Memory B cell (primary cell): ENCODE measurements around the gene IGSF22.
"Not testable (repeated sequence)": the region's sequence is repeated elsewhere in the genome, so short reads cannot be mapped to it uniquely, and the experiment has no call there.

ENCODE experiments used
- ATAC-seq: fragments of 150-1000 bp; cut with Tn5 transposase; 2 replicates; pipeline ENCODE4 v1.10.0; 2021; ENCODE audit warnings: low read depth, mild to moderate bottlenecking, moderate library complexity
- DNase-seq, 2 donors: peaks; one replicate each; pipeline ENCODE4 v3.0.0; 2022; ENCODE audit warnings: low spot score in 2 of 2
- H3K27ac Mint-ChIP-seq: one replicate; pipeline ENCODE4 v1.8.0; 2022; ENCODE audit warnings: mild to moderate bottlenecking, moderate library complexity, mixed read lengths
- H3K27me3 Mint-ChIP-seq: one replicate; pipeline ENCODE4 v1.8.0; 2022; ENCODE audit warnings: mixed read lengths
- H3K36me3 Mint-ChIP-seq: one replicate; pipeline ENCODE4 v1.8.0; 2022; ENCODE audit warnings: mild to moderate bottlenecking, mixed read lengths
- H3K4me1 Mint-ChIP-seq: one replicate; pipeline ENCODE4 v1.8.0; 2022; ENCODE audit warnings: mixed read lengths
- H3K4me3 Mint-ChIP-seq: one replicate; pipeline ENCODE4 v1.8.0; 2022; ENCODE audit warnings: mild to moderate bottlenecking, moderate library complexity, mixed read lengths
- H3K9me3 Mint-ChIP-seq: one replicate; pipeline ENCODE4 v1.8.0; 2022; ENCODE audit warnings: mixed read lengths

IGSF22 gene

GRCh38 chr11:18699848-18700261 is 26.1 kb downstream of the IGSF22 start:
- H3K27me3 Mint-ChIP-seq: peaks cover 5% of the 10 kb centered on the region
- peak overlapping the region; percentile 81 for H3K4me3 Mint-ChIP-seq
- peaks cover 15% of the 10 kb centered on the region for H3K4me1 Mint-ChIP-seq
- no peak overlapping the region for H3K27ac Mint-ChIP-seq
- H3K9me3 Mint-ChIP-seq: no peaks in the 10 kb centered on the region
- ATAC-seq (no peak), DNase-seq (no peak)
- no peaks in the 10 kb centered on the region for H3K36me3 Mint-ChIP-seq

GRCh38 chr11:18699269-18699596 is 26.8 kb downstream of the IGSF22 start:
- H3K27ac Mint-ChIP-seq: no peak overlapping the region
- no peaks in the 10 kb centered on the region for H3K36me3 Mint-ChIP-seq
- DNase-seq (no peak), ATAC-seq (no peak)
- peaks cover 15% of the 10 kb centered on the region for H3K4me1 Mint-ChIP-seq
- peaks cover 5% of the 10 kb centered on the region for H3K27me3 Mint-ChIP-seq
- peak overlapping the region; percentile 81 for H3K4me3 Mint-ChIP-seq
- no peaks in the 10 kb centered on the region for H3K9me3 Mint-ChIP-seq

GRCh38 chr11:18698341-18699268 is 27.4 kb downstream of the IGSF22 start, which contains the start of gene TMEM86A:
TSS of gene TMEM86A (plus strand) at chr11:18698779. CDS start at chr11:18698887, 108 bp downstream.
- peak; percentile 95 for ATAC-seq
- Mint-ChIP-seq H3K27ac (no peak within 1 kb of the TSS), H3K4me1 (peaks cover 17% of the 10 kb centered on the region)

GRCh38 chr11:18697576-18697975 is 28.4 kb downstream of the IGSF22 start:
- H3K9me3 Mint-ChIP-seq: no peaks in the 10 kb centered on the region
- H3K4me3 Mint-ChIP-seq: peak overlapping the region; percentile 80
- H3K27me3 Mint-ChIP-seq: peaks cover 2% of the 10 kb centered on the region
- peaks cover 18% of the 10 kb centered on the region for H3K4me1 Mint-ChIP-seq
- no peak for DNase-seq
- H3K27ac Mint-ChIP-seq: no peak overlapping the region
- ATAC-seq: no peak
- no peaks in the 10 kb centered on the region for H3K36me3 Mint-ChIP-seq

More at GRCh38 chr11:18698341-18699268, 27.4 kb downstream of the IGSF22 start, which contains the start of gene TMEM86A:
- Mint-ChIP-seq H3K9me3 (no peaks in the 10 kb centered on the region), H3K36me3 (no peaks in the 10 kb centered on the region), H3K4me3 (peak within 1 kb of the TSS; percentile 81), H3K27me3 (peaks cover 5% of the 10 kb centered on the region)
- peak; percentile 77 to 82 for DNase-seq

- Mint-ChIP-seq H3K27me3 (peaks cover 2% of the 10 kb centered on the region), H3K4me1 (peaks cover 18% of the 10 kb centered on the region), H3K27ac (no peak overlapping the region), H3K4me3 (no peak overlapping the region), H3K36me3 (no peaks in the 10 kb centered on the region), H3K9me3 (no peaks in the 10 kb centered on the region)
- no peak for ATAC-seq
- DNase-seq: no peak
Measured at GRCh38 chr11:18696638-18697225, 29.3 kb downstream of the IGSF22 start.

GRCh38 chr11:18692941-18693760 is 32.8 kb downstream of the IGSF22 start:
- no peak for ATAC-seq
- no peak overlapping the region for H3K4me3 Mint-ChIP-seq

GRCh38 chr11:18691467-18692140 is 34.4 kb downstream of the IGSF22 start:
- not testable (repeated sequence) for H3K36me3 Mint-ChIP-seq, H3K27me3 Mint-ChIP-seq, H3K27ac Mint-ChIP-seq, H3K9me3 Mint-ChIP-seq, H3K4me1 Mint-ChIP-seq, H3K4me3 Mint-ChIP-seq, DNase-seq, ATAC-seq

More at GRCh38 chr11:18692941-18693760, 32.8 kb downstream of the IGSF22 start:
- H3K27ac Mint-ChIP-seq: no peak overlapping the region
- peaks cover 8% of the 10 kb centered on the region for H3K4me1 Mint-ChIP-seq
- no peaks in the 10 kb centered on the region for H3K9me3 Mint-ChIP-seq
- no peaks in the 10 kb centered on the region for H3K36me3 Mint-ChIP-seq
- DNase-seq: no peak
- peaks cover 1% of the 10 kb centered on the region for H3K27me3 Mint-ChIP-seq

- H3K27me3 Mint-ChIP-seq: peaks cover 8% of the 10 kb centered on the region
- H3K4me1 Mint-ChIP-seq: no peaks in the 10 kb centered on the region
- ATAC-seq: no peak
- no peak overlapping the region for H3K27ac Mint-ChIP-seq
- no peaks in the 10 kb centered on the region for H3K9me3 Mint-ChIP-seq
- no peak overlapping the region for H3K4me3 Mint-ChIP-seq
- DNase-seq: no peak
- H3K36me3 Mint-ChIP-seq: no peaks in the 10 kb centered on the region
Measured at GRCh38 chr11:18684267-18684666, 41.7 kb downstream of the IGSF22 start.

GRCh38 chr11:18682466-18682865 is 43.5 kb downstream of the IGSF22 start:
- Mint-ChIP-seq H3K36me3 (no peaks in the 10 kb centered on the region), H3K4me1 (no peaks in the 10 kb centered on the region), H3K27ac (no peak overlapping the region), H3K9me3 (no peaks in the 10 kb centered on the region), H3K4me3 (no peak overlapping the region), H3K27me3 (peaks cover 10% of the 10 kb centered on the region)
- DNase-seq (no peak), ATAC-seq (no peak)

- DNase-seq, H3K27ac Mint-ChIP-seq, H3K4me1 Mint-ChIP-seq, H3K36me3 Mint-ChIP-seq, H3K4me3 Mint-ChIP-seq, ATAC-seq, H3K9me3 Mint-ChIP-seq: not testable (repeated sequence)
- peaks cover 10% of the 10 kb centered on the region for H3K27me3 Mint-ChIP-seq
Measured at GRCh38 chr11:18681949-18682348, 44.0 kb downstream of the IGSF22 start.

- DNase-seq: no peak
- Mint-ChIP-seq H3K27ac (no peak overlapping the region), H3K9me3 (no peaks in the 10 kb centered on the region), H3K27me3 (peaks cover 6% of the 10 kb centered on the region), H3K36me3 (no peaks in the 10 kb centered on the region), H3K4me1 (no peaks in the 10 kb centered on the region), H3K4me3 (no peak overlapping the region)
- no peak for ATAC-seq
Measured at GRCh38 chr11:18677560-18677959, 48.4 kb downstream of the IGSF22 start.

- H3K27ac Mint-ChIP-seq: no peak overlapping the region
- no peaks in the 10 kb centered on the region for H3K9me3 Mint-ChIP-seq
- H3K27me3 Mint-ChIP-seq: peaks cover 4% of the 10 kb centered on the region
- H3K4me3 Mint-ChIP-seq: no peak overlapping the region
- H3K36me3 Mint-ChIP-seq: no peaks in the 10 kb centered on the region
- no peak for DNase-seq
- no peak for ATAC-seq
- H3K4me1 Mint-ChIP-seq: no peaks in the 10 kb centered on the region
Measured at GRCh38 chr11:18676803-18677202, 49.2 kb downstream of the IGSF22 start.

GRCh38 chr11:18672209-18672608 is 53.8 kb downstream of the IGSF22 start:
- not testable (repeated sequence) for H3K36me3 Mint-ChIP-seq, H3K27ac Mint-ChIP-seq, H3K4me3 Mint-ChIP-seq, H3K4me1 Mint-ChIP-seq, H3K27me3 Mint-ChIP-seq, DNase-seq, H3K9me3 Mint-ChIP-seq
- ATAC-seq: peak; percentile 44
